ENCODE measurements around the gene MED27.
"Not testable (repeated sequence)": the region's sequence is repeated elsewhere in the genome, so short reads cannot be mapped to it uniquely, and the experiment has no call there.

The MED27 gene

GRCh38 chr9:132068605-132069004 lies 11.1 kb downstream of the MED27 start:
- H3K4me3 ChIP-seq (ENCODE audit: low read depth, low read length), result no peak overlapping the region
- in situ Hi-C loops (cut with HindIII; ENCODE audit: low sequenced_read_pairs), result no loop called here
- no peak for TF ChIP-seq CTCF (IDR thresholded peaks at IDR 0.05; ENCODE audit: low read depth, low read length, missing control alignments)
- no peak for DNase-seq (ENCODE audit: low read depth)

- DNase-seq (ENCODE audit: low read depth), result no peak
- TF ChIP-seq CTCF (IDR thresholded peaks at IDR 0.05; ENCODE audit: low read depth, low read length, missing control alignments), result no peak
- in situ Hi-C loops (cut with HindIII; ENCODE audit: low sequenced_read_pairs), result no loop called here
- no peak overlapping the region for H3K4me3 ChIP-seq (ENCODE audit: low read depth, low read length)
Measured at GRCh38 chr9:132066511-132066910, 13.2 kb downstream of the MED27 start.

- TF ChIP-seq CTCF (IDR thresholded peaks at IDR 0.05; ENCODE audit: low read depth, low read length, missing control alignments), result no peak
- in situ Hi-C loops (cut with HindIII; ENCODE audit: low sequenced_read_pairs), result no loop called here
- DNase-seq (ENCODE audit: low read depth), result no peak
- no peak overlapping the region for H3K4me3 ChIP-seq (ENCODE audit: low read depth, low read length)
Measured at GRCh38 chr9:132066057-132066456, 13.6 kb downstream of the MED27 start.

- TF ChIP-seq CTCF (IDR thresholded peaks at IDR 0.05; ENCODE audit: low read depth, low read length, missing control alignments), result no peak
- in situ Hi-C loops (cut with HindIII; ENCODE audit: low sequenced_read_pairs), result no loop called here
- DNase-seq (ENCODE audit: low read depth), result no peak
- no peak overlapping the region for H3K4me3 ChIP-seq (ENCODE audit: low read depth, low read length)
Measured at GRCh38 chr9:132063281-132063680, 16.4 kb downstream of the MED27 start.

DNA sequence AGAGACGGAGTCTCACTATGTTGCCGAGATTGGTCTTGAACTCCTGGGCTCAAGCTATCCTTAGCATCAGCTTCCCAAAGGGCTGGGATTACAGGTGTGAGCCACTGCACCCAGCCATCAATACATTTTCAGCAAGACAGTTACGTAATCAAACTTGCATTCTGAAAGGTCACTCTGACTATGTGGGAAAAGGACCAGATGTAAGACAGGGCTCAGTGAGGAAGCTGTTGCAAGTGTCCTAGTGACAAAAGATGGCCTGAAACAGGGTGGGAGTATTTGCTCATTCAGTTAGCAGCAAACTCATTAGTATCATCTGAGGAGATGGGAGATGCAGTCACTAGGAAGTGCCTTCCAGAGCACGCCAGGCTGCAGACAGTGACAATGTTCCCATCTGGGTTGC lies 16.9 kb downstream of the MED27 start:
- in situ Hi-C loops (cut with HindIII; ENCODE audit: low sequenced_read_pairs), result no loop called here
- no peak overlapping the region for H3K4me3 ChIP-seq (ENCODE audit: low read depth, low read length)
- DNase-seq (ENCODE audit: low read depth), result no peak
- TF ChIP-seq CTCF (IDR thresholded peaks at IDR 0.05; ENCODE audit: low read depth, low read length, missing control alignments), result no peak

- no peak for DNase-seq (ENCODE audit: low read depth)
- in situ Hi-C loops (cut with HindIII; ENCODE audit: low sequenced_read_pairs), result no loop called here
- no peak for TF ChIP-seq CTCF (IDR thresholded peaks at IDR 0.05; ENCODE audit: low read depth, low read length, missing control alignments)
- H3K4me3 ChIP-seq (ENCODE audit: low read depth, low read length), result no peak overlapping the region
Measured at GRCh38 chr9:132061526-132061925, 18.1 kb downstream of the MED27 start.

- DNase-seq (ENCODE audit: low read depth), result no peak
- in situ Hi-C loops (cut with HindIII; ENCODE audit: low sequenced_read_pairs), result no loop called here
- no peak overlapping the region for H3K4me3 ChIP-seq (ENCODE audit: low read depth, low read length)
- no peak for TF ChIP-seq CTCF (IDR thresholded peaks at IDR 0.05; ENCODE audit: low read depth, low read length, missing control alignments)
Measured at GRCh38 chr9:132059361-132059760, 20.3 kb downstream of the MED27 start.

GRCh38 chr9:132058226-132058625 lies 21.4 kb downstream of the MED27 start:
- DNase-seq (ENCODE audit: low read depth); H3K4me3 ChIP-seq (ENCODE audit: low read depth, low read length); in situ Hi-C loops (cut with HindIII; ENCODE audit: low sequenced_read_pairs): not testable (repeated sequence)
